Jurkat, Clone E6-1 (cell line): ENCODE data around the gene DMXL1.

Experiments
- DNase-seq: peaks from one replicate; pipeline ENCODE4 v3.0.0-alpha.2; 2011; ENCODE audit warnings: low read depth, low spot score
- H3K4me3 ChIP-seq: 2 replicates; pipeline ENCODE4 v1.5.1; 2011; ENCODE audit warnings: mild to moderate bottlenecking, low read length, control low read depth, moderate library complexity

DMXL1 gene

DNA sequence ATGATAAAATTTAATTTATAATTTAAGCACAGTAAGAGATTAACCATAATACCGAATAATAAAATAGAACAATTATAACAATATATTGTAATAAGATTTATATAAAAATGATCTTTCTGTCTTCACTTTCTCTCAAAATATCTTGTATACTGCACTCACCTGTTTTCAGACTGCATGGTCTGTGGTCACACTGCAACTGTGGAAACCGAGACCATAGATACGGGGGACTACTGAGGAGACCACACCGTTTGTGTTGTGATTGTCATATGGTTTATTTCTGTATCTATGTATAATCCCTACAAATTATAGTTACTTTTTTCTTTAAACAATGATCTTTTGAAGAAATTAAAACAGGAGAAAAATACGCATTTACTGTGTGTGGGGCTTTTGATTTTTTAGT is 206.1 kb downstream of the DMXL1 start:
- DNase-seq = no peak
- no peak overlapping the region for H3K4me3 ChIP-seq

DNA sequence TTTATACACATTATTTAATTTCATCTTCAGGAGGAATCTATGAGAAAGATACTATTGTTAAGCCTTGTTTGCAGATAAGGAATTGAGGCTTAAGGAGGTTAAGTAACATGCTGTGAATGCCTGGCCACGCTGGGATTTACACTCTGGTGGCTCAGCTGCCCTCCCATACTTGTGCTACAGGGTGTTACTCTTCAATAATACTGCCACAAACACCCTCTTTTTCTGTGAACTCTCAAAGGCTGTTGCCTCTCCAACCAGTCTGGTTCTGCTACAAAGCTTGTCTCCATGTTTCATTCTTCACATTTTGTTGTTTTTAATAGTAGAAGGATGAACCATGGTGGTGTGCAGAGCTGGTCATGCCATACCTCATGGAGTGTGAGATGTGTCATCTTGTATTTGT is 208.2 kb downstream of the DMXL1 start:
- H3K4me3 ChIP-seq = no peak overlapping the region
- DNase-seq = no peak

DNA sequence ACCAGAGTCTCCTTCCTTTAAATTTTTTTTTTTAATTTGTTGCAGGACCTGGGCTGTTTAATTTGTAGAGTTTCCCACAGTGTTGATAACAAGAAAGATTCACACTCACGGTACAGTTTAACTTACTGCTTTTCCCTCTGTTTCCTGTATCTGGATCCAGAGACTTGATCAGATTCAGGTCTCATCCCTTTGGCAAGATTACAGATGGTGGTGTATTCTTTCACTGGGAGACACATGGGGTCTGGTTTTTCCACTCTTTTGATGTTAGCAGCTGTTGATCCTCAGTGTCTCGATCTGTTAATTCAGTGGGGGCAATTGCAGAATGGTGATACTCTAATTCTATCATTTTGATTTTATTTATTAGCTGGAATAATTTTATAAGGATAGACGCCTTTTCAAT is 209.5 kb downstream of the DMXL1 start:
- DNase-seq = no peak
- H3K4me3 ChIP-seq = no peak overlapping the region

DNA sequence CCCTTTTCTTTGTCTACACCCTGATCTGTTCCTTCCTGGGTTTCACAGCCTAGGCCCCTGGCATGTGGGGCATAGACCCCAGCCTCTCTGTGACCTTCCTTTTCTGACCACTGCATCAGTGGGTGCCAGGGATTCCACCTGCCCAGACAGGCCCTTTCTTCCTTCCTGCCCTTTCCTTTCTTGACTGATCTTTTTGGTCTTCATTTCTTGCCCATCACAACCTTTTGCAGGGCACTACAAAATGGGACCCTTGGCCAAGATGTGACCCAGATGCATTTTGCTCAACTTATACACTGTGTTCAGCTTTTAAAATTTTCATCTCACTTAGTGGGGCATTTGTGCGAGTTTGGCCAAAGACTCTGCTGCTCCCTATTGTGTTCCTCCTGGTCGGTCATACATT is 211.7 kb downstream of the DMXL1 start:
- no peak for DNase-seq
- H3K4me3 ChIP-seq = no peak overlapping the region

DNA sequence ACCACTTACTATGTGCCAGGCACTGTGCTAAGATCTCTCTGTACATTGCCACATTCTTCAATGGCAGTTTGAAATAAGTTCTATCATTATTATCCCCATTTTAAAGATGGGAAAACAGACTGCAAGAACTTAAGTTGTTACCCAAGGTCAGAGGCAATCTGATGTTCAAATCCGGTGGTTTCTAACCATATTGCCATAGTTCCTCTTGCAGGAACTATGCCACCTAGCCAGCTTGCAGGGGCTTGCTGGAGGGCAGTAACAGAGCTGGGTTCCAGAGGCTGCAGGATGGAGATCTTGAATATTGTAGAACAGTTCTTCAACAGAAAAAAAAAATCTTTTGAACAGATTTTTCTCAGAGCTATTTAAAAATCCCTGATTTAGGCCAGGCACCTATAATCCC is 213.1 kb downstream of the DMXL1 start:
- no peak overlapping the region for H3K4me3 ChIP-seq
- no peak for DNase-seq

DNA sequence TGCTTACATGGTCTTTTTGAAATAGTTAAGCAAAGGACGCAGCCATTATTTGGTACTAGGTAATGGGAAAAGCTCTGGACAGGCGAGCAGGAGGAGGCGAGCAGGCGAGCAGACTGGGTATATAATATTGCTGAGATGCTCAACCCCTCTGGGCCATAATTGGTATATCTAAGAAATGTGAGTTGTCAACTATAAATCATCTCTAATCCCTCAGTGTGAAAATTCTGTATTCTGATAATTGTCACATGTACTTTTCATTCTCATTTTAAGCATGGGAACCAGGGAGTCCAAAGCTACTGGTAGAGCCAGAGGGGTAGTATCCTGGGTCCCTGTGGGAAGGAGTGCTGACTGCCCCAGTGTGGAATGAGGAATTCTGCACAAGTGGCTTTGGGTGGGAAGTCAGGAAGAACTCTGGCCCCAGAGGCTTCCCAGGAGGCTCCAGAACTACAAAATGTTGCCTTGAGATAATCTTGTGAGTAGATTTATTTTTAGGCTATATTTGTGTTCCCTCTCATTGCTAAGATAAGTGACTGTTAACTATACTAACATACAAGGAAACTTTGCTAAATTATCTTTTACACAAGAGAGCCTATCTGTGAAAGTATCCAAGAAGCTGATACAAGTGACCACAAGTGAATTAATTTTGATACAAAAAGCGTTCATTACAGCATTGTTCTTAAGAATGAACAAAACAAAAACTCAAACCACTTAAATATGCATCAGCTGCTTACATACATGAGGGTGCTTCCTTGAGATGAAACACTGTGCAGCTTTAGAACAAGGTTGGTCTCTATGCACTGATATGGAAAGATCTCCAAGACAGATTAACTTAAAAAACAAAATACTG is 214.4 kb downstream of the DMXL1 start:
- no peak overlapping the region for H3K4me3 ChIP-seq
- no peak for DNase-seq

DNA sequence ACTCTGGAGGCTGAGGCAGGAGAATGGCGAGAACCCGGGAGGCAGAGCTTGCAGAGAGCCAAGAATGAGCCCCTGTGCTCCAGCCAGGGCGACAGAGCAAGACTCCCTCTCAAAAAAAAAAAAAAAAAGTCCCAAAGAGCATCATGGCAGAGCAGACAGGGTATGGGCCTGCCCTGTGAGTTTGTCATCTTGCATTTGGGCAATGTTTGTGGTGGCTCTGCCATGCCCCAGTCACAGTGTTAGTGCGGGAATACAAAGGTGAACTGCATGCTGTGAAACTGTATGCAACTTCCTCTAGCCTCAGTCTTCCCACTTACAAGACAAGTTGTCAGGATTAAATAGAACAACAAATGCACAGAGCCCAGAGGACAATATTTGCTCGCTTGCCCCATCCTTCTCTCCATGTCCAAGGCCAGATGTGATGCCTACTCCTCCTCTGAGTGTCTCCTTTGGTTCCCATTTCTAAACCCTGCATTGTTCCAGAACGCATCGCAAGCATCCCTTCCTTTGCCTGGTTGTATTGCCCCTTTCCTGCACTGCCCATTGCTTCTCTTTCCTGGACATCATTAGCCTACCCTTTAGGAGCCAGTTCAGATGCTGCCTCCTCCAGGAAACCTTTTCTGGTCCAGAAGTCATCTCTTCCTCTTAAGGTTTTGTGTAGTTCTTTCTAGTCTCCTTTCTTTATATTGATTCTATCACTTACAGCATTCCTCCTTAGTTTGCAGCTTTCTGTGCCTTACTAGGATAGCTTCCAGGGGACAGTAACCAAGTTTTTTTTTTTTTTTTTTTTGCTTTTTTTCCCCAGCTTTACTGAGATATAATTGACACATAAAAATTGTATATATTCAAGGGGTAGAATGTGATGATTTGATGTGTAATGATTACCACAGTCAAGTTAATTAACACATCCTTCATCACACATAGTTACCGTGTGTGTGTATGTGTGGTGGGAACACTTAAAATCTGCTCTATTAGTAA is 215.9 kb downstream of the DMXL1 start:
- DNase-seq = no peak
- H3K4me3 ChIP-seq = peak overlapping the region; percentile 38

DNA sequence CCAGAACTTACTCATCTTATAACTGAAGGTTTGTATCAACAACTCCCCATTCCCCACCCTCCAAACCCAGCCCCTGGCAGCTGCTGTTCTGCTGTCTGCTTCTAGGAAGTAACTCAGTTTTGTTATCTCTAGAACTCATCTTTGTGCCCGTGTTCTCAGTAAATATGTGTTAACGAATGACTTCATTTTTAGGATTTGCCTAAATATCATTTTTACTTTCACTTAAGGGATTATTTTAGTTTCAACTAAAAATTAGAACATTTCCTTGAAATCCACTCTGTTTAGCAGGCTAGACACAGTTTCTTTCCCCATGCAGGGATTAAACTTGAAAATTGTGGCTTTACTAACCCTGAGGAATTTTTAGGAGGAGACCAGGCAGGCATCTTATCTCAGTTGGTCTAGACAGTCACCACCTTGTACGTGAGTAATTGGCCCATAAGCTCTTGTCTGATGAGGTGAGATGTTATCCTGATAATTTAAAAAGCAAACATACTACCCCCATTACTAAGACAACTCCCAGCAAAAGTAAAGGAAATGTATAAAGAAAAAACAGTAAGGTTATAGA is 216.7 kb downstream of the DMXL1 start:
- H3K4me3 ChIP-seq = peak overlapping the region; percentile 38
- no peak for DNase-seq

DNA sequence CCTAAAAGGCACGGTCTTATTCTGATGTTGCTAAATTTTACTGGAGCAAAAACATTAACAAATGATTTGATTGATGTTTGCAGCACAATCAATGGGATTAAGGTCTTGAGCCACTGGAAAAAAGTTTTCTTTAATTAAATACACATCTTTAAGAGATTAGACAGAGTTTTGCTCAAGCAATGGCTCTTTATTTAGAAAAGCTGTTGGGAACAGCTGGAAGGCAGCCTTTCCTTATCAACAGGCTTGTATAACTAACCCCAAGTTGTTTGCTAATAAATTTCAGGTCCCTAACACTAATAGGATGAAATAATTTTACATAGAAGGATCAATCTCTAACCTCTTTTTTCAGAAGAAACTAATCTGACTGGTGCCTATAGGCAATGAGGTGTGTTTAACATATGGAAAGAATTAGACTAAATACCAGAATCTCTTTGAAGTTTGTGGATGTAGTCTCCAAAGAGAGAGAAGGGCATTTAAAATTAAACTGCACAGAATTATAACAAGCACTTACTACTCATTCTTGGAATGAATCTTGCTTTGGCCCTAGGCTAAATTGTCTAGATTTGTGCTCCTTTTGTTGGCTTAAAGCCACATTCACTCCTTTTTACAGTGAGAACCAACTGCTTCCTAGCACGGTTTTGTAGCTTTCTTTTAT is 217.6 kb downstream of the DMXL1 start:
- H3K4me3 ChIP-seq = no peak overlapping the region; the same call in none of the 2 replicates
- no peak for DNase-seq

DNA sequence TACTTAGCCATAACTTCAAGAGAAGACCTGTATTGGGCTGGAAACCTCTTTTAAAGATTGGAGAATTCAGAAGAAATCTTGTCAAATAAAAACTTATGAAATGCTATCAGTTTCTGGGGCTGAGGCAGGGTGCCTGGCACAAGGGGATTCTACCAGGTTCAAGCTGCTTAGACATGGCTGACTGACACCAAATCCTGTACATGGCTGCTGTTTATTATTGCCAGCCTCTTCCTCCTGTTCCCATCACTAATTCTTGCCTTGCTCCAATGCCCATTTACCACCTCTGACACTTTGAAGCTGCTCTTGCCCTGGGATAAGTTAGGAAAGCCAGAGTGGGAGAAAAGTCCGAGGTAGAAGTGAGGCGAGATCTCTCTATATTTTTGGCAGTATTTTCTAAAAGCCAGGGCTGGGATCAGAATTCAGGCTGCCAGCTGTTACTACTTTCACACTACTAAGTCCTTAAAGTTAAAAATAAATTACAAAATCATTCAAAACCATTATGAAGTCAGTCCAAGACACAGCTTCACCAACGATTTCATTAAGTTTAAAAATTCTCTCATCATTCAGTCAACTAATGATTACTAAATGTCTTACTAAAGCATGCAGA is 218.7 kb downstream of the DMXL1 start:
- H3K4me3 ChIP-seq = peak overlapping the region; percentile 33
- DNase-seq = no peak

DNA sequence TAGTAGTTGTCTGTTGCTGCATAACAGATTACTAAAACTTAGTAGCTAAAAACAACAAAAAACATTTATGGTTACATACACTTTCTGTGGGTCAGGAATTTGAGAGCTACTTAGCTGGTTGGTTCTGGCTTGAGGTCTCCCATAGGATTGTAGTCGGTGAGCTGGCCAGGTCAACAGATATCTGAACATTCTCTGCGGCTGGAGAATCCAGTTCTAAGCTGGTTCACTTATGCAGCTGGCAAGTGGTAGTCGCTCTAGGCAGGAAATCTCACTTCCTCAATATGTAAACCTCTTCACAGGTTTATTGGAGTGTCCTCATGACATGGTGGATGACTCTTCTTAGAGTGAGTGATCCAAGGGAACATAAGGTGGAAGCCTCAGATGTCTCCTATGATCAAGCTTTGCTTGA is 219.3 kb downstream of the DMXL1 start:
- DNase-seq = peak; percentile 75
- peak overlapping the region; percentile 33 for H3K4me3 ChIP-seq

DNA sequence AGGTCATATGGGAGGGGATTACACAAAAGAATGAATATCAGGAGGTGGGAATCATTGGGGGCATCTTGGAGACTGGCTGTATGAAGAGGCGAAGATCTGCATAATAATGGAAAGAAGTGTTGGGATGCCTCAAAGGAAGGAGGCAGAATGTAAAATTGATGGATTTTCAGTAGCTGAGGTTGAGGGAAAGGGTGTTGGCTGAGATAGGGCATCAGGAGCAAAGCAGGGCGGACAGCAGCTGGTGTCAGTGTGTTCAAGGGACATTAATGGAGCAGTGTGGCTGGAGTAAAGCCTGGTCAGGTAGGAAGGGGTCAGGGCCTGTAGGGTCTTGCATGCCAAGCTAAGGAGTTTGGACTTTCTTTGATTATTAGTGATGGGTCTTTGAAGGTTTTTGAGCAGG is 219.7 kb downstream of the DMXL1 start:
- DNase-seq = no peak
- H3K4me3 ChIP-seq = no peak overlapping the region

DNA sequence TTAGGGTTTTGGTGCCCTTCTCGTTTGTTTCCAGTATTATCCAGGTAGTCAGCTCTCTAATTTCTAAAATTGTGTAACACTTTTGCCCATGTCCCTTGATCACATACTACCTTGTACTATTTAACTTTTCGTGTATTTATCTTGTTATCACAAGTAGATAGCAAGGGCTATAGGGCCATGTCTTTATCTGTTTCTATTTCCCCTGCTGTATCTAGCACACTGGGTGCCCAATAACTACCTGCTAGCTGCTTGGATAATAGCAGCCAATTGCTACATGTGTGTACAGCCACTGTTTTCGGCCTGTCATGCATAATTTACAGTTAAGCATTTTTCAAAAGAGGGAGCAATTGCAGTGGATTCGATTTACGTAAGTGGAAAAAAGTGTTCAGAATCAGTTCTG is 220.2 kb downstream of the DMXL1 start:
- no peak overlapping the region for H3K4me3 ChIP-seq
- no peak for DNase-seq

DNA sequence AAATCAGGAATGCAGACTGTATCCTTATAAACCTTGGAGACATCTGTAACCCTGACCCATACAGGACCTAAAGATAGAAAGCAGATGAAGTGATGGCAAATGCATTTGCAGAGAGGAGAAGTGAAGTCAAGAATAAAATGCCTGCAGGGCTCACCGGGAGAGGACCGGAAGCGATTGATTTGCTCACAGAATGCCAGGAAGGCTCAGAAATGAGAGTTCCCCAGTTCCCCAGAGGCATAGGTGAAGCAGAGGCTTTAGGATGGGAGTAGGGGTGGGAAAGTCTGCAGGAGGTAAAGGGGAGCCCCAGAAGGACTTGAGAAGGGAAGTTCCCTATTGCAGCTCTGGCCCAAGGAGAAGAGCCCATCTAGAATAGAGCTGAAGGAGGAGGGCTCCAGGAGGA is 221.0 kb downstream of the DMXL1 start:
- no peak overlapping the region for H3K4me3 ChIP-seq
- DNase-seq = no peak

DNA sequence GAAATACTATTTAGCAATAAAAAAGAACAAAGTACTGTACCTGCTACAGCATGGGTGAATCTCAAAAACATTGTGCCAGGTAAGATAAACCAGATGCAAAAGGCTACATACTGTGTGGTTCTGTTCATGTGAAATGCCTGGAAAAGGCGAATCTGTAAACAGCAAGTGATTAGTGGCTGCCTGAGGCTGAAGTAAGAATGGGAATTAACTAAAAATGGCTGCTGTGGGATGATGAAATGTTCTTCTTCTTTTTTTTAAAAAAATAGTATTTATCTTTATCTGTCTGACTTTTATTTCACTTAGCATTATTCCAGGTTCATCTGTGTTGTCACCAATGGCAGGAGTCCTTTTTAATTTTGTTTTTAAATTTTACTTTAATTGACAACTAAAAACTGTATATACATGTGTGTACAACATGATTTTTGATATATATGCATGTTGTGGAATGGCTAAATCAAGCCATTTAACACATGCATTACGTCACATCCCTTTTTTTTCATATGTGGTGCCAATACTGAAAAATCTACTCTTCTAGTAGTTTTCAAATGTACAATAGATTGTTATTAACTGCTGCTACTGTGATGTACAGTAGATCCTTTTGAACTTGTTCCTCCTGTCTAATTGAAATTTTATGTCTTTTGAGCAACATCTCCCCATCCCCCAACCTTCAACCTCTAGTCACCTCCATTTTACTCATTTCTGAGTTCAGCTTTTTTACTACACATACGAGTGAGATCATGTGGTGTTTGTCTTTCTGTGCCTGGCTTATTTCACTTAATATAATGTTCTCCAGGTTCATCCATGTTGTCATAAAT is 222.0 kb downstream of the DMXL1 start:
- DNase-seq = no peak
- H3K4me3 ChIP-seq = no peak overlapping the region

DNA sequence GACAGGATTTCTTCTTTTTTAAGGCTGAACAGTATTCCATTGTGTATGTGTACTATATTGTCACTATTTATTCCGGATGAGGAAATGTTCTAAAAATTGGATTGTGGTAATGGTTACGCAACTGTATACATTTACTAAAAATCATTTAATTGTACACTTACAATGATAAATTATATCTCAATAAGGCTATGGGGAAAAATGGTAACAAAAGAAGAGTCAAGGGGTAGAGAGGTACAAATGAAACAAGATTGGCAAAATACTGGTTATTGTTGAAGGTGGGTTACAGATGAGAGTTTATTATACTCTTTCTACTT is 222.6 kb downstream of the DMXL1 start:
- H3K4me3 ChIP-seq = no peak overlapping the region
- DNase-seq = no peak
